Naive B cell (primary cell): ENCODE results near the gene IL34. TPM values are rescaled to one million over a fixed set of nuclear protein-coding genes. Genes with fewer than 3 reads are reported as not detected.
"Not testable (repeated sequence)": the region's sequence is repeated elsewhere in the genome, so short reads cannot be mapped to it uniquely, and the experiment has no call there.

ENCODE experiments used
- ATAC-seq, 2 donors: fragments of 150-1000 bp; cut with Tn5 transposase; 2 replicates each; pipeline ENCODE4 v1.10.0; 2021; ENCODE audit warnings: low read depth in 2 of 2, mild to moderate bottlenecking in 2 of 2, moderate library complexity in 2 of 2
- DNase-seq: peaks from one replicate; pipeline ENCODE4 v3.0.0; 2022
- H3K27ac Mint-ChIP-seq, 6 donors: one replicate each; pipeline ENCODE4 v1.8.0; 2020 to 2022; ENCODE audit warnings: mild to moderate bottlenecking in 6 of 6, mixed read lengths in 6 of 6, moderate library complexity in 5 of 6, inconsistent platforms in 2 of 6
- H3K27me3 Mint-ChIP-seq, 3 donors: one replicate each; pipeline ENCODE4 v1.8.0; 2021 to 2022; ENCODE audit warnings: mixed read lengths in 3 of 3, mild to moderate bottlenecking in 1 of 3
- H3K36me3 Mint-ChIP-seq, 2 donors: one replicate each; pipeline ENCODE4 v1.8.0; 2020 to 2022; ENCODE audit warnings: mixed read lengths in 2 of 2, inconsistent platforms in 1 of 2, mild to moderate bottlenecking in 1 of 2
- H3K4me1 Mint-ChIP-seq, 3 donors: one replicate each; pipeline ENCODE4 v1.8.0; 2020 to 2022; ENCODE audit warnings: mixed read lengths in 3 of 3, inconsistent platforms in 1 of 3, mild to moderate bottlenecking in 1 of 3, moderate library complexity in 1 of 3
- H3K4me3 Mint-ChIP-seq, 8 donors: one replicate each; pipeline ENCODE4 v1.8.0; 2020 to 2022; ENCODE audit warnings: mild to moderate bottlenecking in 8 of 8, mixed read lengths in 8 of 8, moderate library complexity in 8 of 8, inconsistent platforms in 2 of 8
- H3K9me3 Mint-ChIP-seq, 7 donors: one replicate each; pipeline ENCODE4 v1.8.0; 2020 to 2022; ENCODE audit warnings: mixed read lengths in 7 of 7, mild to moderate bottlenecking in 5 of 7, inconsistent platforms in 2 of 7, moderate library complexity in 1 of 7
- polyA plus RNA-seq, 6 donors: library from polyadenylated mRNA; unstranded; fragments of 300-500 nt; fragmentation: Illumina TruSeq; gene quantifications; one replicate each; pipeline ENCODE4 v1.2.3, GENCODE V29; 2021; ENCODE audit warnings: low read depth in 6 of 6

The IL34 gene
- polyA plus RNA-seq, 6 donors from 2014 or later, result not detected

DNA sequence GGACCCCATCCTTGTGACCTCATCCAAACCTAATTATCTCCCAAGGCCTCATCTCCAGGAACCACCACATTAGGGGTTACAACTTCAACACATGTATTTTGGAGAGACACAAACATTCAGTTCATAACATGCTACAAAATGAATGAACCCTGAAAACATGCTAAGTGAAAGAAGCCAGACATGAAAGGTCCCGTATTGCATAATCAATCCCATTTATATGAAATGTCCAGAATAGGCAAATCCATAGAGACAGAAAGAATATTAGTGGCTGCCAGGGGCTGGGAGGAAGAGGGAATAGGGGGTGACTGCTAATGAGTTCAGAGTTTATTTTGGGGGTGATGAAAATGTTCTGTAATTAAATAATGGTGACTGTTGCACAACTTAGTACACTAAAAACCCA, 3.7 kb upstream of the IL34 start:
- DNase-seq (no peak), ATAC-seq (no peak)
- Mint-ChIP-seq H3K27ac (no peak overlapping the region), H3K4me1 (no peaks in the 10 kb centered on the region), H3K4me3 (no peak overlapping the region), H3K9me3 (no peaks in the 10 kb centered on the region), H3K27me3 (peaks cover under 1 to 23% (median 13%) of the 10 kb centered on the region in 3 donors), H3K36me3 (no peaks in the 10 kb centered on the region)

DNA sequence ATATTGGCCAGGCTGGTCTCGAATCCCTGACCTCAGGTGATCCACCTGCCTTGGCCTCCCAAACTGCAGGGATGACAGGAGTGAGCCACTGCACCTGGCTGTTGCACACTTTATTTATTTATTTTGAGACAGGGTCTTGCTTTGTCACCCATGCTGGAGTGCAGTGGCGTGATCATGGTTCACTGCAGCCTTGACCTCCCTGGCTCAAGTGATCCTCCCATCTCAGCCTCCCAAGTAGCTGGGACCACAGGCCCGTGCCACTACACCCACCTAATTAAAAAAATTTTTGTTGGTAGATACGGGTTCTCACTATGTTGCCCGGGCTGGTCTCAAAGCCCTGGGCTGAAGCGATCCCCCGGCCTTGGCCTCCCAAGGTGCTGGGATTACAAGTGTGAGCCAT, 3.1 kb upstream of the IL34 start:
- peaks cover 0 to 29% (median 18%) of the 10 kb centered on the region in 3 donors for H3K27me3 Mint-ChIP-seq
- not testable (repeated sequence) for H3K4me3 Mint-ChIP-seq, DNase-seq, H3K36me3 Mint-ChIP-seq, H3K4me1 Mint-ChIP-seq, H3K27ac Mint-ChIP-seq, ATAC-seq, H3K9me3 Mint-ChIP-seq

DNA sequence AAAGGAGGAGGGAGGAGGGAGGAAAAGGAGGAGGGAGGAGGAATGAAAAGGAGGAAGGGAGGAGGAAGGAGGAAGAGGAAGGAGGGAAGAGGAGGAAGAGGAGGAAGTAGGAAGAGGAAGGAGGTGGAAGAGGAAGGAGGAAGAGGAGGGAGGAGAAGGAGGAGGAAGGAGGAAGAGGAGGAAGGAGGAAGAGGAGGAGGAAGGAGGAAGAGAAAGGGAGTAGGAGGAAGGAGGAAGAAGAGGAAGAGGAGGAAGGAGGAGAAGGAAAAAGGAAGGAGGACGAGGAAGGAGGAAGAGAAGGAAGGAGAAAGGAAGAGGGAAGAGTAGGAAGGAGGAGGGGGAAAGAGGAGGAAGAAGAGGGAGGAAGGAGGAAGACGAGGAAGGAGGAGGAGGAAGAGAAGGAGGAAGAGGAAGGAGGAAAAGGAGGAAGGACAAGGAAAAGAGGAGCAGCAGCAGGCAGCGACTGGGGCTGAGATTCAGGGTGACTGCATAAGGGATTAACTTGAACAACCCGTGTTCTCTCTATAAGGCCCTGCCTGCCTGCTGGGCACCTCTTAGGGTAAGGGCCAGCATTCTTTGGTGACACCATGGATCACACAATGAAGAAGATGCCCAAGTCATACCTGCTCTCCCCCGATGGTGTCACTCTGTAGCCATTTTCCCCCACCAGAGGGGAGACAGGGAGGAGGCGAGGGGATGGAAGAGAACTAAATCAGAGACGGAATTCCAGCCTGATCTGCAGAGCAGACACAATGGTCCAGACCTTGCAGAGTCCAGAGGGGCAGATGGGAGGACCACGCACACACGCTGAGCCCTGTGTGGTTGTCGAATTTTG, 1.4 kb upstream of the IL34 start:
- ATAC-seq, result peak in 1 of 2 donors; percentile 20
- no peak overlapping the region for H3K4me3 Mint-ChIP-seq
- H3K9me3 Mint-ChIP-seq, result no peaks in the 10 kb centered on the region
- H3K27me3 Mint-ChIP-seq, result peaks cover 5 to 29% (median 18%) of the 10 kb centered on the region in 3 donors
- H3K4me1 Mint-ChIP-seq, result no peaks in the 10 kb centered on the region
- no peaks in the 10 kb centered on the region for H3K36me3 Mint-ChIP-seq
- DNase-seq, result no peak
- H3K27ac Mint-ChIP-seq, result no peak overlapping the region

DNA sequence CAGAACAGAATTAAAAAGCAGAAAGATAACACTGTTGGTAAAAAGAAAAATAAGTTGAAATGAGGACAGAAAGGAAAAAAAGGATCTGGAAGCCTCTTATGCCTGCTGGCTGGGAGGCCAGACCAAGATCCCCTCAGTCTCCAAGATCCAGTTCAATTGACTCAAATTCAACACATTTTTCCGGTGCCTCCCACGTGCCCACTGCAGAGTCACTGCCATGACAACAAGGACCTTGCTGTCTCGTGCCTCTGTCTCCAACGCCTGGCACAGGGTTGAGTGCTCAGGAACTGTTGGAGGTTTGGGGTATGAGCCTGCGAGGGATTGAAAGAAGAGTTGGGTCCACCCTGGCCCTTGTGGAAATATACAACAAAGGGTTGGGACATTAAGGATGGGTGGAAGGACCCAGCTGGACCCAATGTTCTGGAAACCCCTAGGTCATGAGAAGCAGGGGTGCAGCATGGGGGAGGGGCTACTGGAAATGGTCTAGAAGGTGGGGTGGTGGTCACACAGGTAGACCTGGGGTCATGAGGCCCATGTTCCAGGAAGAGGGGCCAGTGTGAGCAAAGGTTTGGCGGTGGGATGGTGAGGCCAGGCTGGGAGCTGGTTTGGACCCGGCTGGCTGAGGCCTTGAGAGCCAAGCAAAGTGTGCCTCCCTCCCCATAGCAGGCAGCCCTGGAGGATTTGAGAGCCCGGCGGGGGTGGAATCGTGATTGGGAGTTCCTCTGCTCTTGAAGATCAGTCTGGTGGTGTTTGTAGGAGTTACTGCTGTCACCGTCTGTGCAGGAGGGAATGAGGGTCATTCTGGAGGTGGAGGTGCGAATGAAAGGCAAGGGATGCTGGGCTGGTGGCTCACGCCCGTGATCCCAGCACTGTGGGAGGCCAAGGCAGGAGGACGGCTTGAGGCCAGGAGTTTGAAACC, 1.3 kb downstream of the IL34 start:
- Mint-ChIP-seq H3K27ac (no peak overlapping the region), H3K9me3 (no peaks in the 10 kb centered on the region), H3K4me1 (no peaks in the 10 kb centered on the region), H3K4me3 (no peak overlapping the region), H3K27me3 (peaks cover 5 to 8% (median 7%) of the 10 kb centered on the region in 3 donors), H3K36me3 (no peaks in the 10 kb centered on the region)
- ATAC-seq (no peak), DNase-seq (no peak)

DNA sequence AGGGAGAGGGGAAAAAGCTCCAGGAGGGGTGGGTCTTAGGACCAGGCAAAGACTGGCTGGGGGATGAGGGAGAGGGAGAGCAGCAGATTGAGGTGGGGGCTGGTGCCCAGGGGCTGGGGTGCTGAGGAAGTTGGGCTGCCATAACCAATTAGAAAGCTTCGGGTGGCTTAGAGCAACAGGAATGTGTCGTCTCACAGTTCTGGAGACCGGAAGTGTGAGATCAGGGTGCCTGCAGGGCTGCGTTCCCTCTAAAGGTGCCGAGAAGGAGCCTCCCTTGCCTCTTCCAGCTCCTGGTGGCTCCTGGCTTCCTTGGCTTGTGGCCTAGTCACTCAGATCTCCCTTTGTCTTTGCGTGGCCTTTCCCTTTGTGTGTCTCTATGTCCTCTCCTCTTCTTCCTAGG, 2.2 kb downstream of the IL34 start:
- no peak overlapping the region for H3K27ac Mint-ChIP-seq
- no peak overlapping the region for H3K4me3 Mint-ChIP-seq
- H3K9me3 Mint-ChIP-seq, result no peaks in the 10 kb centered on the region
- H3K27me3 Mint-ChIP-seq, result peaks cover 5 to 8% (median 6%) of the 10 kb centered on the region in 3 donors
- no peaks in the 10 kb centered on the region for H3K36me3 Mint-ChIP-seq
- ATAC-seq (no peak), DNase-seq (no peak)
- peaks cover under 1 to 1% (median 1%) of the 10 kb centered on the region in 3 donors for H3K4me1 Mint-ChIP-seq

DNA sequence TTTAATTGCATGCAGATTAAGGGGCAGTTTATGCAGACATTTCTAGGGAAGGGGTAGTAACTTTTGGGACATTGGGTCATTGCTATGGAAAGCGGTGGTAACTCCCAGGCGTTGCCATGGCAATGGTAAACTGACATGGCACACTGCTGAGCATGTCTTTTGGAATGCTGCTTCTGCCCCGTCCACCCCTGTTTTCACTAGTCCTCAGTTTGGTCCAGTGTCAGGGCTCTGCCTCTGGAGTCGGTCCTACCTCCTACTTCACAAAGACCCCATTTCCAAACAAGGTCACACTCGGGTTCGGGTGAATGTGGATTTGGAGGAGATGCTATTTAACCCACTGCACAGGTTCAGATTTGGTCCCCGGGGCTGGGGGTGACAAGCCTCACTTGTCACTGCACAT, 2.9 kb downstream of the IL34 start:
- Mint-ChIP-seq H3K27ac (no peak overlapping the region), H3K4me3 (peak overlapping the region in 1 of 8 donors; percentile 67)

DNA sequence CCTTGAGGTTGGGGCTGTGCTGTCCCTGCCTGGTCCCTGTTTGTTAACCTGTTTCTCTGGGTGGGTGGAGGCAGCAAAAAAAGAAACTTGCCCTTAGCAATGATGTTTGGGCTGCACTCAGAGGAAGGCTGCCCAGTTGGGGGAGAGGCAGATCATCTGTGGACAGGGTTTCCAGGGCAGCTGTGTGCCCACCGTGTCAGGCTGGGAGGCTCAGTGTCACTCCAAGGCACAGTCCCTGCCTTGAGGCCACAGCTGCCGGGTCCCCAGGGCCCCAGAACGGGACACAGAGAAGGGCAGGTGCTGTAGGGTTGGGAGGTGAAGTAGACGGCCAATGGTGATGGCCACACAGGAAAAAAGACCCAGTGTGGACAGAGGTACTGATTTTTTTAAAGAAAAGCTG, 3.9 kb downstream of the IL34 start:
- Mint-ChIP-seq H3K27me3 (peaks cover 9 to 14% (median 11%) of the 10 kb centered on the region in 3 donors), H3K4me3 (no peak overlapping the region), H3K36me3 (no peaks in the 10 kb centered on the region), H3K27ac (peak overlapping the region in 1 of 6 donors; percentile 4), H3K9me3 (no peaks in the 10 kb centered on the region), H3K4me1 (peaks cover 5 to 9% (median 6%) of the 10 kb centered on the region in 3 donors)
- ATAC-seq (no peak), DNase-seq (no peak)

More for the DNA sequence above, 2.9 kb downstream of the IL34 start:
- H3K9me3 Mint-ChIP-seq, result no peaks in the 10 kb centered on the region
- peaks cover 5 to 7% (median 6%) of the 10 kb centered on the region in 3 donors for H3K4me1 Mint-ChIP-seq
- DNase-seq, result no peak
- H3K36me3 Mint-ChIP-seq, result no peaks in the 10 kb centered on the region
- ATAC-seq, result no peak
- H3K27me3 Mint-ChIP-seq, result peaks cover 9 to 14% (median 11%) of the 10 kb centered on the region in 3 donors

DNA sequence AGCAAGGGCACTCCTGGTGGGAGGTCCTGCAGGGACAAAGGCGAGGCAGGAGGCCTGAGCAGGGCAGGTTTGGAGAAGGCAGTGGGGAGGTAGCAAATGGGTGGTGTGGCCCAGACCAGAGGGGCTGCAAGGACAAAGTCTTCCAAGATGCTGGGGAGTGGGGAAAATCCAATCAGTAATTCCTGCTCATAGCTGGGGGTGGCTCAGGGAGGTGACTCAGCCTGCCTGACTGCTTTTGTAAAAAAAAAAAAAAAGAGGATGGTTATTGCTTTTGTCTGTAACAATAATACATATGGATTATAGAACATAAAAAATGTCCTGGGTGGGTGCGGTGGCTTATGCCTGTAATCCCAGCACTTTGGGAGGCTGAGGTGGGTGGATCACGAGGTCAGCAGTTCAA, 5.2 kb downstream of the IL34 start:
- ATAC-seq, result no peak
- Mint-ChIP-seq H3K27ac (no peak overlapping the region), H3K36me3 (no peaks in the 10 kb centered on the region), H3K27me3 (peaks cover 9 to 14% (median 11%) of the 10 kb centered on the region in 3 donors), H3K9me3 (no peaks in the 10 kb centered on the region), H3K4me1 (peaks cover 5 to 9% (median 6%) of the 10 kb centered on the region in 3 donors), H3K4me3 (no peak overlapping the region)
- DNase-seq, result no peak

DNA sequence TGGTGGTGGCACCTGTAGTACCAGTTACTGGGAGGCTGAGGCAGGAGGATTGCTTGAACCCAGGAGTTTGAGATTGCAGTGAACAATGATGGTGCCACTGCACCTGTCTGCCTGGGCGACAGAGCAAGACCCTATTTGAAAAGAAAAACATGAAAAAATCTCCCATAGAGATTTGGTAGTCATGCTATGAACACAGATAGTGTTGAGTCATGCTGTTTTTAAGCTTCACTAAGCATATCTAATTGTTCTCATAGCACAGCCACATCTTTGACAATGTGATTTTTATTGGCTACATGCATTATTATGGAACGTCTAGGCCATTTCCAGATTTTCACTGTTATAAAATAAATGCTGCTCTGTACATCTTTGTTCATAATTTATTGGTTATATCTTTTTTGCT, 6.0 kb downstream of the IL34 start:
- no peak for ATAC-seq
- Mint-ChIP-seq H3K27ac (no peak overlapping the region), H3K4me1 (peaks cover 5 to 9% (median 6%) of the 10 kb centered on the region in 3 donors), H3K9me3 (no peaks in the 10 kb centered on the region), H3K4me3 (no peak overlapping the region), H3K36me3 (no peaks in the 10 kb centered on the region), H3K27me3 (peaks cover 9 to 15% (median 14%) of the 10 kb centered on the region in 3 donors)
- no peak for DNase-seq

DNA sequence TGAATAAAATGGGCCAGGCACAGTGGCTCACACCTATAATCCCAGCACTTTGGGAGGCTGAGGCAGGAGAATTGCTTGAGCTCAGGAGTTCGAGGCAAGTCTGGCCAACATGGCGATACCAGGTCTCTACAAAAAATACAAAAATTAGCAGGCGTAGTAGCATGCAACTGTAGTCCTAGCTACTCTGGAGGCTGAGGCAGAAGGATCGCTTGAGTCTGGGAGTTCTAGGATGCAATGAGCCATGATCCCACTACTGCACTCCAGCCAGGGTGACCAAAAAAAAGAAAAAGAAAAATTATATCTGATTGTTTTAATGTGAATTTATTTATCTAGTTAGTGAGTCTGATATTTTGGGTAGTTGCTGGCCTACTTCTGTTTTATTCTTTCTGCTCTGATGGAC, 7.0 kb downstream of the IL34 start:
- DNase-seq (no peak), ATAC-seq (no peak)
- Mint-ChIP-seq H3K27ac (no peak overlapping the region), H3K9me3 (no peaks in the 10 kb centered on the region), H3K36me3 (no peaks in the 10 kb centered on the region), H3K4me3 (peak overlapping the region in 1 of 8 donors; percentile 5), H3K4me1 (peaks cover 5 to 9% (median 6%) of the 10 kb centered on the region in 3 donors), H3K27me3 (peaks cover 8 to 10% (median 9%) of the 10 kb centered on the region in 3 donors)

DNA sequence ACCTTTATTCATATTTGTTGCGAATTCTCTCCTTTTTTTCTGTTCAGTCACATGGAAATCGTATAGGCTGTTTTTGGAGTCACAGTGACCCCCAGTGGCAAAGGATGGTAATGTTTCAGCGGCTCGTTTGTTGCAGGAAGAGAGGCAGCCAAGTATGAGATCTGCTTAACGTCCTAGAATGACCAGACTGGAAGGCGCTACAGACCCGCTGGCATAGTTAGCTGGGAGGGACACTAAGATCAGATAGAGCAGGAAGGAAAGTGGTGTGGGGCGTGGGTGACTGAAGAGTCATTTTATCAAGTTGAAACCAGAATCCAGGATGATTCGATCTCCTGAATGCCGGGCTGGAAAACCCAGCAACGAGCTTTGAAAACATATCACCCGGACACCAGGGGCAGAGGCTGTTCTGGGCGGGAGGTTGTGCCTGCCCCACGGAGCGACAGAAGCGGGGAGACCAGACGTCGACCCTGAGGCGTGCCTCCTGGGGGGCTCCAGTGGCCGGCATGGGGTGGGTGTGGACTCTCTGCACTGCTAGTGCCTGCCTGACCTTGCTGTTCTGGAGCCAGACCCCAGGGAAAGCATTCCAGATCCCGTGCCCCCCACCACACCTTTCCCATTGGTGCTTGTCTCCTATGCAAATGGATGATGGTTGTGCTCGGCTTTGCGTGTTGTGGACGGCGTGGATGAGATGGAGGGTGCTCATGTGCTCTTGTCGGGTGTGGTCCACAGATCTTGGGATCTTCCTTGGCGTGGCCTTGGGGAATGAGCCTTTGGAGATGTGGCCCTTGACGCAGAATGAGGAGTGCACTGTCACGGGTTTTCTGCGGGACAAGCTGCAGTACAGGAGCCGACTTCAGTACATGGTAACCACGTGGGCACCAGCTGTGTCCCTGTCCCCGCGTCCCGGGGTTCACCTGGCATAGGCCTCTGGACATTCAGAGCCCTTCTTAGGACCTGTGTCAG, 7.7 kb downstream of the IL34 start:
- Mint-ChIP-seq H3K4me3 (peak overlapping the region in 7 of 8 donors; percentile 5 to 87 (median 65)), H3K27ac (no peak overlapping the region)
- DNase-seq, result peak; percentile 66

DNA sequence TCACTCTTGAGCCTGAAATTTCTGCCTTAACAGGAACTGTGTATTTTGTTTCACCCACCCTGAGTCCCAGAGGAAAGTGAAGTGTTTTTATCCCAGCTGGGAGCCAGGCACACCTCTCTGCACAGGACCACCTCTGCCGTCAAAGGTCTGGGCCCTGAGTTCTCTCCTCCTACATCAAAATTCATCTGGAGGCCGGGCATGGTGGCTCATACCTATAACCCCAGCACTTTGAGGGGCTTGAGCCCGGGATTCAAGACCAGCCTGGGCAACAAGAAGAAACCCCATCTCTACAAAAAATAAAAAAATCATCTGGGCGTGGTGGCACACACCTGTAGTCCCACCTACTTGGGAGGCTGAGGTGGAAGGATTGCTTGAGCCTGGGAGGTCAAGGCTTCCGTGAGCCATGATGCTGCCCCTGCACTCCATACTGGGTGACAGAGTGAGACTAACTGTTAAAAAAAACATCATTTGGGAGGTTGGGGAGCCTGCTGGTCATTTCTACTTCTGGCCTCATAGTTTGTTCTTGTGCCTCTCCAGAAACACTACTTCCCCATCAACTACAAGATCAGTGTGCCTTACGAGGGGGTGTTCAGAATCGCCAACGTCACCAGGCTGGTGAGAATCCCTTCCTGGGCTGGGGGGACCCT, 9.8 kb downstream of the IL34 start:
- H3K4me1 Mint-ChIP-seq, result peaks cover 5 to 9% (median 6%) of the 10 kb centered on the region in 3 donors
- H3K9me3 Mint-ChIP-seq, result no peaks in the 10 kb centered on the region
- DNase-seq, result no peak
- H3K36me3 Mint-ChIP-seq, result no peaks in the 10 kb centered on the region
- no peak overlapping the region for H3K4me3 Mint-ChIP-seq
- H3K27me3 Mint-ChIP-seq, result peaks cover 4 to 10% (median 8%) of the 10 kb centered on the region in 3 donors
- no peak for ATAC-seq
- H3K27ac Mint-ChIP-seq, result no peak overlapping the region

More for the DNA sequence above, 7.7 kb downstream of the IL34 start:
- Mint-ChIP-seq H3K36me3 (no peaks in the 10 kb centered on the region), H3K9me3 (no peaks in the 10 kb centered on the region), H3K4me1 (peaks cover 5 to 9% (median 6%) of the 10 kb centered on the region in 3 donors), H3K27me3 (peaks cover 4 to 10% (median 8%) of the 10 kb centered on the region in 3 donors)
- ATAC-seq, result peak; percentile 49 to 70
